ENCODE measurements around the gene ROR1. TPM values are rescaled to one million over a fixed set of nuclear protein-coding genes. Genes with fewer than 3 reads are reported as not detected.

Gene ROR1
- total RNA-seq, 1 experiment from 2014 or later: 56.3 TPM

DNA sequence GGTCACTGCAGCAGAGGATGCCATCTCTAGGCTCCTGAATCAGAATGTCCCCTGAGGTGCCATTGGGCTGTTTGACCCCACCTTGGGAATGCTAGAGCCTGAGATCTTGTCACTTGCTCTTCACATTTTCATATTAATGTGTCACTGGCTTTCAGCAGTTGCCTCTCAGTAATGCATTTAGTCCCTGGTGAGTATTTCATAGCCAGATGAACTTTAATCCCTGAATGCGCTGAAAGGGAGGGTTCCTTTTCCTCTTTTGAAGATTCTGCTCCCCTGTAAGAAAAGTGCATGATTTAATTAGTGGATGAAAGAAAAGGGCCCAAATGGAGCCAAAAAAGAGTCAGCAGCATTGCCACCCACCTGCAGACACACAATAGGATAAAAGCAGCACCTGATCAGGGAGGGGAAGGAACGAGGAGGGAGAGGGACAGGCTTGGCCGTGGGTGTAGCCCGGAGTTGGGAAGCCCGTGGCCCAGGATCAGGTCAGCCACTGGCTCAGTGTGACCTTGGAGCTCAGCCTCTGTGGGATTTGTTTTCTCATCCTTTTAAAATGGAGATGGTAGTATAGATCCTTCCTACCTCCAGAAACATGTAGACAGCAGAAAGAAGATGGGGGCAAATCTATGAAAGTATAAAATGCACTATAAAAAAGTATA lies 31.1 kb downstream of the ROR1 start:
- no peak overlapping the region for H3K4me3 Mint-ChIP-seq
- DNase-seq (ENCODE audit: low spot score) (no peak), ATAC-seq (peak; percentile 72)
- no peaks in the 10 kb centered on the region for H3K27me3 Mint-ChIP-seq (ENCODE audit: low read depth)
- peaks cover 16% of the 10 kb centered on the region for H3K36me3 Mint-ChIP-seq
- peaks cover 68% of the 10 kb centered on the region for H3K4me1 Mint-ChIP-seq
- ChIA-PET POLR2A (no interaction called here), CTCF (interaction anchor here (0.6 kb wide), 1 partner anchor 14 kb away, joined by 3 read pairs; no protein-coding TSS in a partner anchor)
- TF ChIP-seq TP53 (CRISPR knock-in tag; IDR thresholded peaks at IDR 0.05): no peak
- TF ChIP-seq, protein P1, sequence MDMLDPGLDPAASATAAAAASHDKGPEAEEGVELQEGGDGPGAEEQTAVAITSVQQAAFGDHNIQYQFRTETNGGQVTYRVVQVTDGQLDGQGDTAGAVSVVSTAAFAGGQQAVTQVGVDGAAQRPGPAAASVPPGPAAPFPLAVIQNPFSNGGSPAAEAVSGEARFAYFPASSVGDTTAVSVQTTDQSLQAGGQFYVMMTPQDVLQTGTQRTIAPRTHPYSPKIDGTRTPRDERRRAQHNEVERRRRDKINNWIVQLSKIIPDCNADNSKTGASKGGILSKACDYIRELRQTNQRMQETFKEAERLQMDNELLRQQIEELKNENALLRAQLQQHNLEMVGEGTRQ (CRISPR knock-in tag; IDR thresholded peaks at IDR 0.05): 0 out of 2 replicates have a peak, but pooled peaks have one; percentile 22
- 0 out of 2 replicates have a peak, but pooled peaks have one; percentile 25 for TF ChIP-seq SP1 (CRISPR knock-in tag; conservative IDR thresholded peaks at IDR 0.05)
- TF ChIP-seq, protein P2, sequence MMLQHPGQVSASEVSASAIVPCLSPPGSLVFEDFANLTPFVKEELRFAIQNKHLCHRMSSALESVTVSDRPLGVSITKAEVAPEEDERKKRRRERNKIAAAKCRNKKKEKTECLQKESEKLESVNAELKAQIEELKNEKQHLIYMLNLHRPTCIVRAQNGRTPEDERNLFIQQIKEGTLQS (CRISPR knock-in tag; conservative IDR thresholded peaks at IDR 0.05): no peak
- TF ChIP-seq, protein P3, sequence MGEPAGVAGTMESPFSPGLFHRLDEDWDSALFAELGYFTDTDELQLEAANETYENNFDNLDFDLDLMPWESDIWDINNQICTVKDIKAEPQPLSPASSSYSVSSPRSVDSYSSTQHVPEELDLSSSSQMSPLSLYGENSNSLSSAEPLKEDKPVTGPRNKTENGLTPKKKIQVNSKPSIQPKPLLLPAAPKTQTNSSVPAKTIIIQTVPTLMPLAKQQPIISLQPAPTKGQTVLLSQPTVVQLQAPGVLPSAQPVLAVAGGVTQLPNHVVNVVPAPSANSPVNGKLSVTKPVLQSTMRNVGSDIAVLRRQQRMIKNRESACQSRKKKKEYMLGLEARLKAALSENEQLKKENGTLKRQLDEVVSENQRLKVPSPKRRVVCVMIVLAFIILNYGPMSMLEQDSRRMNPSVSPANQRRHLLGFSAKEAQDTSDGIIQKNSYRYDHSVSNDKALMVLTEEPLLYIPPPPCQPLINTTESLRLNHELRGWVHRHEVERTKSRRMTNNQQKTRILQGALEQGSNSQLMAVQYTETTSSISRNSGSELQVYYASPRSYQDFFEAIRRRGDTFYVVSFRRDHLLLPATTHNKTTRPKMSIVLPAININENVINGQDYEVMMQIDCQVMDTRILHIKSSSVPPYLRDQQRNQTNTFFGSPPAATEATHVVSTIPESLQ (CRISPR knock-in tag; IDR thresholded peaks at IDR 0.05): no peak
- TF ChIP-seq ELF4 (CRISPR knock-in tag; IDR thresholded peaks at IDR 0.05; ENCODE audit: low read depth): no peak
- H3K9me3 Mint-ChIP-seq: peaks cover 14% of the 10 kb centered on the region
- peak overlapping the region; percentile 65 for H3K27ac Mint-ChIP-seq

DNA sequence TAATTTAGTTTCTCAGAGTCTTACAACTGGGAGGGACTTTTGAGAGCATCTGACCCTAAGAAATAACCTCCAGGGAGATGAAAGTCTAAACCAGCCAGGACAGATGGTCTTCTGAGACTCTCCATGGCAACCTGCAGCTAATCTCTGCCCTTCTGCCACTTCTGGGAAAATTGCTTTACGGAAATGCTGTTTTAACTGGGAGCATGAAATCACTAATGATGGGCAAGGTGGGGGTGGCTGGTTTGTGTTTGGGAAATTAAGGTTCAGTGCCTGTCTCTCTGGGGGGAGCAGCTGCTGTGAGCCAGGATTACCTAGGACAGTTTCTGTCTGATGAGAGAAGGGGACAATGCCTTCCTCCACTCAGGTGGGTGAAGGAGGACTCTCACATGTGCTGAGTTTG lies 33.2 kb downstream of the ROR1 start:
- Mint-ChIP-seq H3K4me3 (no peak overlapping the region), H3K36me3 (peaks cover 16% of the 10 kb centered on the region), H3K27ac (peak overlapping the region; percentile 42; the same call in 1 of the 2 replicates), H3K27me3 (ENCODE audit: low read depth) (no peaks in the 10 kb centered on the region), H3K9me3 (peaks cover 14% of the 10 kb centered on the region), H3K4me1 (peaks cover 65% of the 10 kb centered on the region)
- no peak for TF ChIP-seq ETV6 (CRISPR knock-in tag; IDR thresholded peaks at IDR 0.05)
- TF ChIP-seq, protein P4, sequence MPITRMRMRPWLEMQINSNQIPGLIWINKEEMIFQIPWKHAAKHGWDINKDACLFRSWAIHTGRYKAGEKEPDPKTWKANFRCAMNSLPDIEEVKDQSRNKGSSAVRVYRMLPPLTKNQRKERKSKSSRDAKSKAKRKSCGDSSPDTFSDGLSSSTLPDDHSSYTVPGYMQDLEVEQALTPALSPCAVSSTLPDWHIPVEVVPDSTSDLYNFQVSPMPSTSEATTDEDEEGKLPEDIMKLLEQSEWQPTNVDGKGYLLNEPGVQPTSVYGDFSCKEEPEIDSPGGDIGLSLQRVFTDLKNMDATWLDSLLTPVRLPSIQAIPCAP (CRISPR knock-in tag; IDR thresholded peaks at IDR 0.05): no peak
- TF ChIP-seq, protein P5, sequence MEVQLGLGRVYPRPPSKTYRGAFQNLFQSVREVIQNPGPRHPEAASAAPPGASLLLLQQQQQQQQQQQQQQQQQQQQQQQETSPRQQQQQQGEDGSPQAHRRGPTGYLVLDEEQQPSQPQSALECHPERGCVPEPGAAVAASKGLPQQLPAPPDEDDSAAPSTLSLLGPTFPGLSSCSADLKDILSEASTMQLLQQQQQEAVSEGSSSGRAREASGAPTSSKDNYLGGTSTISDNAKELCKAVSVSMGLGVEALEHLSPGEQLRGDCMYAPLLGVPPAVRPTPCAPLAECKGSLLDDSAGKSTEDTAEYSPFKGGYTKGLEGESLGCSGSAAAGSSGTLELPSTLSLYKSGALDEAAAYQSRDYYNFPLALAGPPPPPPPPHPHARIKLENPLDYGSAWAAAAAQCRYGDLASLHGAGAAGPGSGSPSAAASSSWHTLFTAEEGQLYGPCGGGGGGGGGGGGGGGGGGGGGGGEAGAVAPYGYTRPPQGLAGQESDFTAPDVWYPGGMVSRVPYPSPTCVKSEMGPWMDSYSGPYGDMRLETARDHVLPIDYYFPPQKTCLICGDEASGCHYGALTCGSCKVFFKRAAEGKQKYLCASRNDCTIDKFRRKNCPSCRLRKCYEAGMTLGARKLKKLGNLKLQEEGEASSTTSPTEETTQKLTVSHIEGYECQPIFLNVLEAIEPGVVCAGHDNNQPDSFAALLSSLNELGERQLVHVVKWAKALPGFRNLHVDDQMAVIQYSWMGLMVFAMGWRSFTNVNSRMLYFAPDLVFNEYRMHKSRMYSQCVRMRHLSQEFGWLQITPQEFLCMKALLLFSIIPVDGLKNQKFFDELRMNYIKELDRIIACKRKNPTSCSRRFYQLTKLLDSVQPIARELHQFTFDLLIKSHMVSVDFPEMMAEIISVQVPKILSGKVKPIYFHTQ (CRISPR knock-in tag; IDR thresholded peaks at IDR 0.05): no peak
- DNase-seq (ENCODE audit: low spot score) (no peak), ATAC-seq (no peak)
- POLR2A ChIA-PET: no interaction called here
- CTCF ChIA-PET: no interaction called here

DNA sequence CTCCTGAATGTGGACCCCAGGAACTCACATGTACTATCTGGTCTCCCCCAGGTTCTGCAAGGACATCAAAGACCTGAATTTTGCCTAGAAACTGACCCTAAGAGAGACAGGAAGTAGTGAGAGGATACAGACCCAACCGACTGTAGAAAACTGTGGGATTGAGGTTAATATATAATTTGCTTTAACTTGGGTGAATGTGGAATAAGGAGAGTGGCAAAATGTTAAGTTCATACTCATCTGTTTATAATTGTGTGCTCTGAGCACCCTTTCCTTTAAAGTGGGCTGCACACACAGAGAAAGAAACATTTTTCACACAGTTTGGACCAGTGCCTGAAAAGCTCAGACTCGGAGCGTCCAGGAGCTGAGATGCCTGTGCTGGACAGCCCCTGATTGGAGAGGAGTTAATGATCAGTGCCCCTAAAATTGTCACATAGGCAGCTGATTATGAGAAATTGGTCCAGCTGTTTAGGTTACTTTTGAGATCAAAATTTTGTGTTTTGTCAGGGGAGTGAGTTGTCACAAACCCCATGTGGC lies 37.2 kb downstream of the ROR1 start:
- Mint-ChIP-seq H3K36me3 (peaks cover 51% of the 10 kb centered on the region), H3K9me3 (peaks cover 35% of the 10 kb centered on the region)
- CTCF ChIA-PET: interaction anchor here (0.7 to 1.7 kb wide), 4 partner anchors 34 to 119 kb away, joined by 3 to 7 read pairs (median 4); partner anchors contain the start of gene ROR1

More for the DNA sequence above, 37.2 kb downstream of the ROR1 start:
- H3K27ac Mint-ChIP-seq: peak overlapping the region; percentile 5; the same call in 1 of the 2 replicates
- TF ChIP-seq CBFB (CRISPR knock-in tag; IDR thresholded peaks at IDR 0.05; ENCODE audit: low read depth): no peak
- TF ChIP-seq, protein P6, sequence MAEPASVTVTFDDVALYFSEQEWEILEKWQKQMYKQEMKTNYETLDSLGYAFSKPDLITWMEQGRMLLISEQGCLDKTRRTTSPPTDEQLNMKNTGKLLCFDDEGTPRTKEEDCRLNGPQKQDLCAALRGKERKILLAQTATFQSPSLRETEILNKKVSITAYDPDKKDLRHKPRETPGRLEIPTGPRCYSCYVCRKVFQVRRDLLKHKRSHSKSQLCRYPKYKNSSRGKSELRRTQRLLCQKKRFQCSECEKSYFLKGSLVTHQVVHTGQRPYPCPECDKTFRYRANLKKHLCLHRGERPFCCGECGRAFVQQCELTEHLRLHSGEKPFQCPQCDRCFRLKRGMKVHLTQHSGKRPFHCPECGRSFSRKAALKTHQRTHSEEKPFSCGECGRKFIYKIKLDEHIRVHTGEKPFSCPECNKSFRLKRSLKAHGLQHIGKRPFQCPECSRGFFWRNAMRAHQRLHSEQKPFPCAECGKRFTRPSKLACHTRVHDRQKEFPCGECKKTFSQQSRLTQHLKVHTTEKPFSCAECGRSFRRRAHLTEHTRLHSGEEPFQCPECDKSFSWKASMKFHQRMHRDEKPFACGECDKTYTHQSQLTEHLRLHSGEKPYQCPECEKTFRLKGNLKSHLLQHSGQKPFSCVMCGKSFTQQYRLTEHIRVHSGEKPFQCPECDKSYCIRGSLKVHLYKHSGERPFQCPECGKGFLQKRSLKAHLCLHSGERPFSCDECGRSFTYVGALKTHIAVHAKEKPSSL (CRISPR knock-in tag; conservative IDR thresholded peaks at IDR 0.05): no peak
- no peak for TF ChIP-seq MYBL2 (CRISPR knock-in tag; IDR thresholded peaks at IDR 0.05)
- no peak for TF ChIP-seq NFYB (CRISPR knock-in tag; conservative IDR thresholded peaks at IDR 0.05; ENCODE audit: low read depth)
- no peak for TF ChIP-seq EMX1 (CRISPR knock-in tag; IDR thresholded peaks at IDR 0.05)
- TF ChIP-seq CREB1 (CRISPR knock-in tag; IDR thresholded peaks at IDR 0.05): no peak
- H3K27me3 Mint-ChIP-seq (ENCODE audit: low read depth): no peaks in the 10 kb centered on the region
- ATAC-seq (no peak), DNase-seq (ENCODE audit: low spot score) (no peak)
- peaks cover 39% of the 10 kb centered on the region for H3K4me1 Mint-ChIP-seq
- H3K4me3 Mint-ChIP-seq: no peak overlapping the region
- POLR2A ChIA-PET: interaction anchor here (0.6 to 1.2 kb wide), 5 partner anchors 13 to 53 kb away, joined by 3 to 6 read pairs (median 4); no protein-coding TSS in a partner anchor
